GM21825 (cell line): Measurements from ENCODE around the gene NDUFAF4.

ENCODE experiments used
- ATAC-seq: cut with Tn5 transposase; IDR thresholded peaks from one replicate; pipeline ENCODE4 v1.9.1; 2021; ENCODE audit warnings: mild to moderate bottlenecking, moderate library complexity; ENCODE audit not compliant: unreplicated experiment

Gene NDUFAF4

DNA sequence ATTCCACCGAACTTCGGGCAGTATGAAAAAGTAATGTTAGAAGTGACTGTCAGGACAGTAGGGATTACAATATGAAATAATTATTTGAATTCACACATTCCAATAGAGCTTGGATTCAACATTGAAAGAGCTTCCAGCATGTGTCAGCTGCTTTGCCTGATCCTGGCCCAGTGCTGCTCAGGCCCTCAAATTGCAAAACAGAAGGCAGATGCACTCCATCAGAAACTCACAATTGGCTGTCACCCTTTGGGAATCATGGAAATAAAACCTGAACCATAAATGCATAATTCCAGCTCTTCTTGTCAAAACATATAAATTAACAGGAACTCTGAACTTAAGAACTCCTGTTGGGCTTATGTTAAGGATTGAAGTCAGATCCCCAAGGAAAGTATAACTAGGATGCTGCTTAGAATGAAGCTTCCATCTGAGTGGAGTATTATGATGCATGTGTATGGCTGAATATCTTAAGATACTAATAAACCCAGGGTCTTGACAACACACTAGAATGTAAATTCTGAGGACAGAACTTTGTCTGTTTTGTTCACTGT is 1.8 kb upstream of the NDUFAF4 start:
- ATAC-seq = no peak

DNA sequence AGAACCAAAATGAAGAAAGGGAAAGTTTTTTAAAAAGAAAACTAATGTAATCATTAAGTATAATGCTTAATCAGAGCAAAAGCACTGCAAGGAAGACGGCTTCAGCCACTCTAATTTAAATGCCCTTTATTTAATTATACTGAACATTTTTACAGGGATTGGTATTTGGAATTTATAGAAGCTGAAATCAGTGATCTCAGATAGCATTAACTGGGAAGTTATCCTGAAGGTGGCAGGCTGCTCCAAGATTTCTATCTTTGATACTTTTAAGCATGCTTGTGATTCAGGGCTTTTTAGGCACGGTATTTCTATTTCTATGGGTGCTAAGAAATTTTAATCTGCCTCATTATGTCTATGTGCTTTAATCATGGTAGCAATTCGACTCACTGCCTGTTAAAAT is 1.3 kb upstream of the NDUFAF4 start:
- ATAC-seq = no peak

DNA sequence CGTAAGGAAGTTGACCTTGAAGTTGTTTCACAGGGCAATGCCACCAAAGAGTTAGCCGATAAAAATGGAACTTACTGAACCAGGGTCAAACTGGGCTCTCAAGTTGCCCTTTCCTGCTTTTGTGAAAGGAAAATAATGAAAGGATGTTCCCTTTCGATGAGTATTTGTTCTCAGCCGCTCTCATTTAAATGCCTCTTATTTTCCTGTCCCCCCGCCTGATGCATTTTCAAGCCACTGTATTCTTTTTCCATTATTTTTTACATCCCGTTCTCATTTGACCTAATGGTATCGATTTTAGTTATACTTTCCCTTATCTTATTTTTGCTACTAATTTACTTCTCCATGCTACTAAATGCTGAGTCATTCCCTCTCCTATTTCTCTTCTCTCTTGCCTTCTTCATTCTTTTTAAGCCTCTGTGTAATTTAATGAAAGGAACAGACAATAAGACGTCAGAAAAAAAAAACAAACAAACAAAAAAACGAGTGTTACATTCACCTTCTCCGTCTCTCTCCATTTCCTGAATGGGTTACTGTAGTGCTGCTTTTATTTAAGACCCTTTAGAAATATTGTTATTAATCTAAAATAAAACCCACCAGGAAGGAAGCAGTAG is 655 bp upstream of the NDUFAF4 start:
- no peak for ATAC-seq

DNA sequence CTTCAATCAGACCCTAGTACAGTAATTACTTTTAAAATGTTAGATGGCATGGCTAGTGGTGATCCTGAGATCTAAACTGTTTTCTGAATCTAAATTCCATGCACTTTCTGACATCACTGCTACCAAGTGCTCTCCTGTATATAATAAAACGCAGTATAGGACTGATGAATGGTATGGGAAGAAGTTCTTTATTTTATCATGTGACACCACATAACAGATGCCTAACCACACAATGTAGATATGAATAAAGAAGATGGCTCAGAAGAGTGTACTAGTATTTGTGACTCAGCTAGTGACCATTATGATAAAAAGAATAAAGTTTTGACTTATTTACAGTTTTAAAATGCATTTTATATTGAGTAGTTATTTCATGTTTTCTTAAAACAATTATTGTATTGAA is 8.5 kb downstream of the NDUFAF4 start:
- ATAC-seq = no peak

DNA sequence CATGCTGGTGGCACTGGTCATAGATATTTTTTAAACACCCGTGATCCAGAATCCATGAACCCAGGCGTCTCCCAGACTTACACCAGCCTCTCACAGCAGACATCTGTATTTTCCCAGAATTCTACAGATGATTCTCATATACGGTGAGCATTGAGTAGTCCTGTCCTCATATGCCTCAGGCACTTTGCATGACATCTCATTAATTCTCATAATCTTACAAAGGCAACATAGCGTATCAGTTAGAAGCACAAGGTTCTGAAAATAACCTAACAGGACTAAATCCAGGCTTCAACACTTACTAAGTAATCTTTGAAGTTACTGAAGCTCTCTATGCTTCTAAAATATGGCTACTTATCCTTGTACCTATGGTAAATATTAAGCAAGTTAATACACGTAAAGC is 8.9 kb downstream of the NDUFAF4 start:
- ATAC-seq = no peak

DNA sequence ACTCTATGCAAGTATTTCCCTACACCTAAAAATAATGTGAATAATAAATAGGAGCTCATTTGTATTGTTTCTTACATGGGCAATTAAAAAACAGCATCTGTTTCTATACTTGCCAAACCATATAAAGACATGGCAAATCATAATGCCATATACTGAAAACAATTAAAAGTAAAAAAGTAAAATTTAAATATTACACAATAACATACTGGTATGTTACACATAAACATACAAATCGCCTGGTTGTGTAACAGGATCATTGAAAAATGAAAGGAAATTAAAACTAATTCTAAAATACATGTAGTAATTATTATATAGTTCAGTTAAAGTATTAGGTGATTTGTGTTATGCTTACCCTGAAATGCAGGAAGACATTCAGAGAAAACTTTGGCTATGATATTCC is 11.2 kb downstream of the NDUFAF4 start:
- ATAC-seq = no peak

DNA sequence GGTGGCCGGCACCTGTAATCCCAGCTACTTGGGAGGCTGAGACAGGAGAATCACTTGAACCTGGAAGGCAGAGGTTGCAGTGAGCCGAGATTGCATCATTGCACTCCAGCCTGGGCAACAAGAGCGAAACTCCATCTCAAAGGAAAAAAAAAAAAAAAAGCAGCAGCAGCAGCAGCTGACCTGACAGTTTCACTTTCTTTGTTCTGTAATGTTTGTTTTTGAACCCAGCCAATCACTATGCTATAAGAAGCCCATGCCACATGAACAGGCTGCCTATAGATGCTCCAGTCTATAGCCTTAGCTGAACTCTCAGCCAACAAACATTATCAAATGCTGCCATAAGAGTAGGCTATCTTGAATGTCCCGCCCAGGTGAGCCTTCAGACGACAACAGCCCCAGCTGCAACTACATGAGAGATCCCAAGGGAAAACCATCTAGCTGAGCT is 12.5 kb downstream of the NDUFAF4 start:
- ATAC-seq = peak; percentile 93

DNA sequence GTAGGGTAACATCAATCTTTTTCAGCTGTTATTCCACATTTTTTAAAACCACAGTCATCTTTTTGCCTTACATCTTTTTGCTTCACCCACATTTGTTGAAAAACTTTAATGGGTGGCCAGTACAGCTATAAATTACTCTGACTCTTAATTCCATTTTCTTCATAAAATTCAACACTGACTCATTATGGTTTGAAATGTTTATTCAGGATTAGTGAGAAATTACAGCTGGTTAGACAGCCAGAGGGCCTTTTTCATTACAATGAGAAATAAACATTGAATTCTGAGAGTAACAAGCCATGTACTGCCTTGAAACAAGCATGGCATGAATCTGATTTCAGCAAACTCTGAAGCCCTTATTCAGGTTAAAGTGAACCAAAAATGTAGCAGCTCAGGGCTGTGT is 19.5 kb downstream of the NDUFAF4 start:
- no peak for ATAC-seq

DNA sequence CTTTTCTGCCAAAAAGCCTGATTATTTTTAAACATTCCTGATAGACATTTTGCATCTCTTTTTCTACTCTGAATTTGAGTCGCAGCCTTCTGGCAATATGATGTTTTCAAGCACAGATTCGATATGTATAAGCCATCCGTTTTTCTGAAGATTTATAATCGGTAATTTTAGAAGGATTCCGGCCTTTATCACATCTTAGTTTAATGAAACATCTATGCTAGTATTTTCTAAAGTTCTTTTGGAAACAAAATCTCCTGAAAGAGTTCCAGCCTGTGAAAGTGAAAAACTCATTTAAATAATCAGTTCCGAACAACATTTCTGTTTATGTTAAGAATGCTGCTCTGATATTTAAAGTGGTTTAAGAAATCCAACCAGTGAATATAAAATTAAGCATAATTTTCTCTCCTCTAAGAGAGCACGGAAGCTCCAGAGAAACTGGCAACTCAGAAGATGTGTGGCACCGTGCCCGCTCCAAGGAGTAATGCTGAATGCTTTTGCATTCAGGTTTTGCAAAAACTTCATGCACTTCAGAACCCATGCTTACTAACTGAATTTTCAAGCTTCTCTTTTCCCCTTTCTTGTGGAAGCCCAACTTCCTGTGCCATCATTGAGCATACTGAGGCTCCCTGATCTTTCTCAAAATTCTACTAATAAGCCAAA is 20.7 kb downstream of the NDUFAF4 start:
- ATAC-seq = no peak

DNA sequence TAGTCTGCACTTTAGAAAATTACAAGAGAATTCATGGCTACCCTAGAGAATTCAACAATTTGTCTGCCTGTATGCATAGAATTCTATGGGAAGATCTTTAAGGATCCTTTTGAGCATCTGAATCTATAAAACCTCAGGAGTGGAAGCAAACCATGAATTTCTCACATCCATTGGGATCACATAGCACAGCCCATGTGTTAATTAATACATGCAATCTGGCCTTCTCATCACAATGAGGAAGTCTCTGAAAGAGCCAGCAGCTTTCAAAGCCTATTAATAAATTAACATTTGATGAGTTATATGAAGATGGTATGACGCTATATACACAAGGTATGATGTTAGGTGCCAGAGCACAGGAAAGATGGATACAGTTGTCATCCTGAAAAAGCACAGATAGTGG is 24.7 kb downstream of the NDUFAF4 start:
- ATAC-seq = no peak

DNA sequence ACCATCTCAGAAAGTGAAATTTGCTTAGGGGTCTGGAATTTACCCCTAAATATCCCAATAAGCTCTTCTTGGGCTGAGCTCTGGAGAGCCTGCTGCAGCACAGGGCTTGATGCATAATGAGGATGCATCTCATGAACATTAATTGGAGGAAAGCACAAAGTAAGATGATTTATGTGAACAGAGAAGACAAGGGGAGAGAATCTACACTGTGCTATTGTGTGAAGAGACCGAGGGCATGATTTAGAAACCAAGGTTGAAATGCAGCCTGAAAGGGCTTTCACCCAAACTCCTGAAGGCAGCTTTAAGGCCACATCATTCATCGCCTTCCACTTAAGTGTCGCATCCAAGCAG is 32.7 kb downstream of the NDUFAF4 start:
- ATAC-seq = no peak

DNA sequence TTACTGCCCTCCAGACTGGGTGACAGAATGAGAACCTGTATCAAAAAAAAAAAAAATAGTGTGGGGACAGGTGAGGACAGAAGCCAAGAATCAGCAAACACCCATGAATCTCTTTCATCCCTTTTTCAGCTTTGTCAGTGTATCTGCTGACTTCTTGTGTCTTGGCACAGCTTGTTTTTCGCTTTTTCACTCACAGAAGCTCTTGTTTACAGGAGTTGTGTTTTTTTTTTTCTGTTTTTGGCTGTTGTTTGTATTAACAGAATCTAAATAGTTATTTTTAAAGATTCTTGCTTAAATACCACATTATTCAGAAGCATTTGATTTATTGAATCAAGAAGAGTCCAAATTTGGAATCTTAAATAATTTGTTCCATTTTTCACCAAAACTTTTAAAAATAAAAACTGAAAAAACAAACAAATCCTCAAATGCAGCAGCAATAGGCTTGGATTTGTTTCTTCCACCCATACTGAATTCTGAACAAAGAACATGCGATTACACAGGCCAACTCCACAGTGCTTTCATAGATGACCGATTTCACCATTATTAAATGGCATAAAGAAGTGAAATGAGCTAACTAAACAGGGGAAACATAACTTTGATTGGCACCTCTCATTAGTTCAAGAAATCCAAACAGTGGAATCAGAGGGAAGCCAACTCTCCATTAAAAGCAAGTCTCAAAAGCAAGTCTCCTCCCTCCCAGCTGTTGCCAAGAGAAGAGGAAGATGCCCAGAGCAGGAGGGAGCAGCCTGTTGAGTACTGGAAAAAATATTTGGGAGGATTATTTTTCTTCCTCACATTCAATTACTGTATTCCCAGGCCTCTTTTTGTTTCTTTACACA is 33.3 kb downstream of the NDUFAF4 start:
- ATAC-seq = no peak

DNA sequence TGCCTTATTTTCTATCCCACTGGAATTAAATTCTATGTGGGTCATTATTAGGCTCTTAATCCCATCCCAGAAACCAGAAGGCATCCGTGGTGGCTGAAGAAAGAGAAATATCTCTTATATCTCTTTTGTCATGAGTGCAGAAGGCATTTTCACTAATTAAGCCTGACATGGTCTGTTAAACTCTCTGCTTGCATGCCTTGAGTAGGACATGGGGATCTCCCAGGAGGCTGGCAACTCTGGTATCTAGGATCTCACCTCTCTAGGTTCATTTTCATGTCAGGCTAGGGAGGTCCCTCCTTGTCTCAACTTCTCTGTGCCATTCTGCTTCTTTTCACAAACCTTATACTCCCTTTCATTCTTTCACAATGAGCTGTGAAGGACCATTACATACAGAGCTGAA is 35.1 kb downstream of the NDUFAF4 start:
- ATAC-seq = no peak

DNA sequence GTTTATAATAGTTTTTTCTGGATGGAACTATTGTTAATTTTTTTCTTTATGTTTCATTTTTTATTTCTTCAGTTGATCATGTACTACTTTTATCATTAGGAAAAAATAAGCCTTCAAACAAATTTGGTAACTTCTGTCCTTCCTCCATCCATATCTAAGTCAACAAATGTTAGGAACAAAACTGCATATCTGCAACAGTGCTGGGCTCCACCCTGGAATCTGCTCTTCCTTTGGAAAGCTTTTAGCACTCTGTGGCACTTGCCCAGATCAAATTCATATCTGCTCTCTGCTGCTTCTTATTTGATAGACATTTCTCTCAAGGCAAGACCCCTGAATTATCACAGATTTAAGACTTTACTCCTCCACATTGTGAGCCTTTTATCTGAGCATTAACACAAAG is 36.1 kb downstream of the NDUFAF4 start:
- no peak for ATAC-seq

DNA sequence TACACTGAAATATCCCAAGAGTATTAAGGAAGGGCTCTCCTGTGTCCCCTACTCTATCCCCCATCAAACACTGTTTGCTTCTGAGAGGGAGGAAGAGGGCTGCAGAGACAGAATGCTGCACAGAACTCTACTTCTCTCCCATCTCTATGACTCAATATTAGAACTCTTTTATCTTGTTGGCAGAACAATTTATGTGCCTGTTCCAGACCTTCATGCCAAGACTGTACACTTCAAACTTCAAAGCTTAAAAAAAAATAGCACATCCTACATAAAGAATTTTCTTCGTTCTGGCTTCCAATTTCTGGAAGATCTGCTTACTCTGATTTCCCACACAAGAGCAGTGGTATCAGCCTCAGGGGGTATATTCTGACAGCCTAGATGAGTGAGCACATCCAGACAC is 40.8 kb downstream of the NDUFAF4 start:
- no peak for ATAC-seq

DNA sequence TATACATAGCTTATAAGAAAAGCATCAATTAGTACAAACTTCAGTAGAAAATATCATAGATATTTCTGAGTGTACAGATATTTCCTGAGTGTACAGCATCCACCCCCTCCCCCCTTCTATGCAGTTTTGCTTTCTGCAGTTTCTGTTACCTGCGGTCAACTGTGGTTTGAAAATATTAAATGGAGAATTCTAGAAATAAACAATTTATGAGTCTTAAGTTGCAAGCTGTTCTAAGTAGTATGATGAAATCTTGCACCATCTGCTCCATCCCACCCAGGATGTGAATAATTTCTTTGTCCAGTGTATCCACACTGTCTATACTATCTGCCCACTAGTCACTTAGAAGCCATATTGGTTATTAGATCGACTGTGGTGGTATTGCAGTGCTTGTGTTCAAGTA is 44.6 kb downstream of the NDUFAF4 start:
- ATAC-seq = no peak

DNA sequence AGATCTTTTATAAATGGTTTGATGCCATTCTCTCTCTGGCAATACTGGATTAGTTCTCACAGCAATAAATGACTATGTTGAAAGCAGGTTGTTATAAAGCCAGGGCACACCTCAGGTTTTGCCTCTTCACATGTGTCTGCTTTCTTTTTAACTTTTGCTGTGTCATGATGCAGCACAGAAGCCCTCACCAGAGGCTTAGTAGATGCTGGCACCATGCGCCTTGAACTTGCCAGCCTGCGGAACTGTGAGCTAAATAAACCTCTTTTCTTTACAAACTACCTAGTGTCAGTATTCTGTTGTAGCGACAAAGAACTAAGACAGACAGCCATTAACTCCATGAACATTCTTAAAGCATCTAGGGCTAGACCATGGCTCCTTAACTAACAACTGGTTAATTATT is 45.1 kb downstream of the NDUFAF4 start:
- ATAC-seq = no peak

DNA sequence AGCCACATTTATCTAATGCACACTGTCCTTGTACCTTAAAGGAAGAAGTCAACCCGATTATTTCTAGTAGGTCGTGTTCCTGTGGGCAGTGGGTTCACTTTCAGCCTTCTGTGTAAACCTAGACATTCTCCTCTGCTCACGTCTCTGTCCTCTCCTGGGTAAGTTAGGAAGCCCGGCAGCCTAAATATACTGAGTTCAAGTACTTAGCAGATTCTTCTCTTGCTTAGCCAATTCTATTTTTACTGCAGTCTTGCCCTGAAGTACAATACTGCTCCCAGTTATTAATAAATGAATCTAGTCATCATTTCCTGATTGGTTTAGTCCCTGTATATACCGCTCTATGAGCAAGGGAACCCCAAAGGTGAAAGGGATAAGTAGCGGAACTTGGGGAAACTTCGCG is 45.8 kb downstream of the NDUFAF4 start:
- ATAC-seq = no peak

DNA sequence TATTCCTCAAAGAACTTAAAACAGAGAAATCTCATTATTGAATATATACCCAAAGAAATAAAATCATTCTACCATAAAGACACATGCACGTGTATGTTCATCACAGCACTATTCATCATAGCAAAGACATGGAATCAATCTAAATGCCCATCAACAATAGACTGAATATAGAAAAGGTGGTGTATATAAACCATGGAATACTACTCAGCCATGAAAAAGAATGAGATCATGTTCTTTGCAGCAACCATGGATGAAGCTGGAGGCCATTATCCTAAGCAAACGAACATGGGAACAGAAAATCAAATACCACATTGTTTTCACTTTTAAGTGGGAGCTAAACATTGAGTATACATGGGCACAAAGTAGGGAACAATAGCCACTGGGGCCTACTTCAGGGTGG is 48.1 kb downstream of the NDUFAF4 start:
- no peak for ATAC-seq

DNA sequence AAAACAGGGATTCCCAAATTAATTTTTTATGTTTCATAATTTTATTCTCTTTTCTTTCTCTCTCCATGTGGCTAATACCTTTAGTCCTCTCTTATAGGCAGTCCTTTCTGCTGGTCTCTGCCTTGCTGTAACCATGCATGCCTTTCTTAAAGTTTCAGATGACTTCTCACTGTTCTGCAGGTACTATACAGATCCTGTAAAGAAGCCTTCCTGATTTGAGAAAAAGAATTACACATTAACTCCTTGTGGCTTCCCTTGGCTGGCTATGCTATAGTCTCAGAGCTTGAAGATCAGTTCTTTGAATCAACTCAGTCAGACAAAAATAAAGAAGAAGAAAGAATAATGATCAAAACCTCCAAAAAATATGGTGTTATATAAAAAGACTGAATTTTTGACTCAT is 53.2 kb downstream of the NDUFAF4 start:
- peak; percentile 75 for ATAC-seq

DNA sequence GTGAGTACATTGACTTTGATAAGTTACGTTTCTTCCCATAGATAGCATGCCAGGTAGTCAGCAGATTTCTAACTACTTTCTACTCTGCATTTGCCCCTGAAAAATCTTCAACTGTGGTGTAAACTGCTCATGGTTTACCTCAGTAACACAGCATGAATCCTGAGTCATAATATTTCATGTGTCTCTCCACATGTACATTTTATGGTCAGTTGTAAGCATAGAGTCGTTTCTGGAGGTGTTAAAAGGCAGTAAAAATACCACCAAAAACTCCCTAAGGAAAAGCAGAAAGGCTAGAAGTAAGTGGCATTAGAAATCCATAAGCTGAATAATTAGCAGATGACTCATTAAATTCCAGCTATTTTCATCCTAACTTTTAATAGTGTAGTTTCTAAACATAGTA is 56.3 kb downstream of the NDUFAF4 start:
- ATAC-seq = no peak
